ENCODE data around the gene DLX4.

Gene DLX4

DNA sequence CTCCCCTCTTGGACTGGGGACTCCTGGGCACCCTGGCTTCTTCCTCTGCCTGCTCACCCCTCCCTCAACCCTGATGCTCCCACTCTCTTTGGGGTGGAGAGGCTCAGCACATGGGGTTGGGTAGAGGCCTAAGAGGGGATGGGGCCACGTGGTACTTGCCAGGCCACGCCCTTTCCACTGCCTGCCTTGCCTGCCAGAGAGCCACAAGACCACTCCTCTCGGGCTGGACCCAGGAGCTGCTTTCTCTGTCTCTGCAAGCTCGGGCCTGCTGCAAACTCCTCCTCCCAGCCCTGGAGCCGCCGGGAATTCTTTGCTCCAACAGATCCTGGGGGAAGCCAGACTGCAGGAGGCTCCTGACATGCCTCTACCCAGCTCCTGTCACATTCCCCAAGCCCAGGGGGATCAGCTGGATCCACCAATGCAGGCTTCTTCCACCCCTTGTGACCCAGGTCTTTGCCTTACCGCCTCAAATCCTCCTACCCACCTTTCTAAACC lies 11.8 kb downstream of the DLX4 start:
- H3K4me1 ChIP-seq (ENCODE audit: insufficient read depth, low read length), result no peaks in the 10 kb centered on the region
- no peak overlapping the region for H3K9ac ChIP-seq (ENCODE audit: low read length)
- H3K27ac ChIP-seq (ENCODE audit: low read depth, low read length), result no peak overlapping the region
- no peak overlapping the region for H3K4me3 ChIP-seq (ENCODE audit: low read depth in 1 of 2, low read length in 2 of 2)
- peaks cover 3 to 26% of the 10 kb centered on the region in 2 donors for H3K27me3 ChIP-seq (ENCODE audit: control insufficient read depth in 1 of 2, insufficient read depth in 2 of 2, low read length in 2 of 2)
- H3K36me3 ChIP-seq (ENCODE audit: insufficient read depth, low read length), result no peaks in the 10 kb centered on the region
- H3K9me3 ChIP-seq (ENCODE audit: low read length), result no peaks in the 10 kb centered on the region

- Histone ChIP-seq H3K27me3 (ENCODE audit: control insufficient read depth in 1 of 2, insufficient read depth in 2 of 2, low read length in 2 of 2) (peaks cover 8 to 52% of the 10 kb centered on the region in 2 donors), H3K4me1 (ENCODE audit: insufficient read depth, low read length) (peaks cover 5% of the 10 kb centered on the region), H3K4me3 (ENCODE audit: low read depth in 1 of 2, low read length in 2 of 2) (no peak overlapping the region), H3K9me3 (ENCODE audit: low read length) (no peaks in the 10 kb centered on the region), H3K27ac (ENCODE audit: low read depth, low read length) (no peak overlapping the region), H3K9ac (ENCODE audit: low read length) (no peak overlapping the region), H3K36me3 (ENCODE audit: insufficient read depth, low read length) (no peaks in the 10 kb centered on the region)
Measured at GRCh38 chr17:49984283-49984682, 15.3 kb downstream of the DLX4 start.

GRCh38 chr17:49984776-49985175 lies 15.8 kb downstream of the DLX4 start:
- Histone ChIP-seq H3K27me3 (ENCODE audit: control insufficient read depth in 1 of 2, insufficient read depth in 2 of 2, low read length in 2 of 2) (peaks cover 8 to 52% of the 10 kb centered on the region in 2 donors), H3K36me3 (ENCODE audit: insufficient read depth, low read length) (no peaks in the 10 kb centered on the region)

DNA sequence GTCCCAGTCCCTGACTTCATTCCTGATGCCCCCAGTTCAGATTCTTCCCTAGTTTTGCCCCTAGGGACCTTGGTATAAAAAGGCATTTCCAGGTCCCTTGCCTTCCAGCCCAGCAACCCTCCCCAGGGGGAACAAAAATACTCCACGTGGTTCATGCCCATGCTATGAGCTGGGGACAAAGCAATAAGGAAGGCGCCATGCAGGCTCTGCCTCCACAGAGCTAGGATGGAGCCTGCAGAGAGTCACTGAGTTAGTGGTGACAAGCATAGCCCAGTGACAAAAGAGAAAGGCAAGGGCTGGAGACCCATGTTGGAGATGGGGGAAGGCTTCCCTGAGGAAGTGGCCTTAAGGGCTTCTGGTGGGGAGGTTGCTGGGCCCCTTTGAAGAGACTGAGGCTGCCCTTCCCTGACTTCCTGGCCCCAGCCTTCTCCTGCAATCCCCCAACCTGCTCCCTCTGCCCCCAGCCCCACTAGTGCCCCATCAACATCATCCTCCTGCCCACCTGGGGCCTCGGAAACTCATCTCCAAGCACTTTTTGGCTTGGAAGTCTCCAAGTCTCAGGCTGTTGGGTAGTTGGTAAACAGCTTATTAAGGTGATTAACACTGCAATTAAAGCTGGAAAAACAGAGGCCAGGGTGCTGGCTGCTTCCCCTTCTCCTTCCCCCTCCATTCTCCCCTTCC lies 16.5 kb downstream of the DLX4 start:
- no peak overlapping the region for H3K4me3 ChIP-seq (ENCODE audit: low read depth in 1 of 2, low read length in 2 of 2)
- no peaks in the 10 kb centered on the region for H3K36me3 ChIP-seq (ENCODE audit: insufficient read depth, low read length)
- peaks cover 8 to 48% of the 10 kb centered on the region in 2 donors for H3K27me3 ChIP-seq (ENCODE audit: control insufficient read depth in 1 of 2, insufficient read depth in 2 of 2, low read length in 2 of 2)
- H3K4me1 ChIP-seq (ENCODE audit: insufficient read depth, low read length), result peaks cover 5% of the 10 kb centered on the region
- no peak overlapping the region for H3K27ac ChIP-seq (ENCODE audit: low read depth, low read length)
- H3K9me3 ChIP-seq (ENCODE audit: low read length), result no peaks in the 10 kb centered on the region
- H3K9ac ChIP-seq (ENCODE audit: low read length), result no peak overlapping the region

More at GRCh38 chr17:49984776-49985175, 15.8 kb downstream of the DLX4 start:
- Histone ChIP-seq H3K27ac (ENCODE audit: low read depth, low read length) (no peak overlapping the region), H3K4me3 (ENCODE audit: low read depth in 1 of 2, low read length in 2 of 2) (no peak overlapping the region), H3K9me3 (ENCODE audit: low read length) (no peaks in the 10 kb centered on the region), H3K9ac (ENCODE audit: low read length) (no peak overlapping the region), H3K4me1 (ENCODE audit: insufficient read depth, low read length) (peaks cover 5% of the 10 kb centered on the region)

DNA sequence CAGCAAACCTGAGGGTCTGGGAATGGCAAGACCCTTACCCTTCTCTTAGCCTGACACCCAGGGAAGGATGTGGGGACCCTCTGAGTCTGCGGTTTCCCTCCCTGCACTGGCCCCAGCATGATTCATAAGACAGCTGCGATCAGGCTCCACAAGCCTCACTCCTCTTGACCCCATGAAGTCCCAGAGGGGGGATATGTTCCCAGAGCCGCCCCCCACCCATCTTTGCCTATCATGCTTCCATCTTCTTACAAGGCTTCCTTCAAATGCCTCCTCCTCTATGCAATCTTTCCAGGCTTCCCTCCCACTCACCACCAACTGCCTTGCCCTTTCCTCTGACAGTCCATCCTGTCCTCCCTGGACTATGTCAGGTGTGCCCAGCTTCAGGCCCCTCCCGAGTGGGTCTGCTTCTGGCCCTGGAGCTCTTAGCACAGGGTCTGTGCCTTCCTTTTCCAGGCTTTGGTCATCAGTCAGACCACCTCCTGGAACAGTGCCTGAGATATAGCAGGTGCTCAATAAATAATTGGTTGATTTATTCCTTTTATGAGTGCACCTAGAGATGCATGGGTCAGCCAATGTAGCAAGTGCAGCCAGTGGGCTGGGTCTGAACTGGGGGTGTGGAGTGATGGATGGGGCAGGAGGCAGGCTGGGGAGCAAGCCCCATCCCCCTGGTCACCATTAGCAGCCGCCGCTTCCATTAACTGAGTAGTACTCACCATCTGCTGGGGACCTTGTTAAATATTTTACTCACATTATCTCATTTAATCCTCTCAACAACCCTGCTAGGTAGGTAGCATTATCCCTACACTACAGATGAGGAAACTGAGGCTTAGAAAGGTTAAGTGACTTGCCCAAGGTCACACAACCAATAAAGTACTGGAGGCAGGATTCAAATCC lies 17.7 kb downstream of the DLX4 start:
- H3K9ac ChIP-seq (ENCODE audit: low read length), result no peak overlapping the region
- H3K9me3 ChIP-seq (ENCODE audit: low read length), result no peaks in the 10 kb centered on the region
- H3K36me3 ChIP-seq (ENCODE audit: insufficient read depth, low read length), result no peaks in the 10 kb centered on the region
- no peak overlapping the region for H3K4me3 ChIP-seq (ENCODE audit: low read depth in 1 of 2, low read length in 2 of 2)
- peaks cover 9 to 50% of the 10 kb centered on the region in 2 donors for H3K27me3 ChIP-seq (ENCODE audit: control insufficient read depth in 1 of 2, insufficient read depth in 2 of 2, low read length in 2 of 2)
- no peak overlapping the region for H3K27ac ChIP-seq (ENCODE audit: low read depth, low read length)
- peaks cover 5% of the 10 kb centered on the region for H3K4me1 ChIP-seq (ENCODE audit: insufficient read depth, low read length)

DNA sequence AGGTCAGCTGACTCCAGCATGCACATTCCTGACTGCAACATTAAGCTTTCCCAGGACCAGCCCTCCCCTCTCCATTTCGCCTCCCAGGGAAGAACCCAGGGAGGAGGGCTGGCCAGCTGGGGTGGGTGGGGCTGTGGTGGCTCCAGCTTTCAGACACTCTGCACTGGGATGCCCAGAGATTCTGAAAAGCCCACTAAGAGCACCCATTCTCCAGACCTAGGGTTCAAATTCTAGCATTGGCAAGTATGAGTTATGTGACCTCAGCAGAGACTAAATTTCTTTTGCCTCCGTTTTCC lies 18.2 kb downstream of the DLX4 start:
- peaks cover 15 to 56% of the 10 kb centered on the region in 2 donors for H3K27me3 ChIP-seq (ENCODE audit: control insufficient read depth in 1 of 2, insufficient read depth in 2 of 2, low read length in 2 of 2)
- H3K27ac ChIP-seq (ENCODE audit: low read depth, low read length), result no peak overlapping the region
- no peak overlapping the region for H3K4me3 ChIP-seq (ENCODE audit: low read depth in 1 of 2, low read length in 2 of 2)
- H3K9ac ChIP-seq (ENCODE audit: low read length), result no peak overlapping the region
- H3K9me3 ChIP-seq (ENCODE audit: low read length), result no peaks in the 10 kb centered on the region
- H3K4me1 ChIP-seq (ENCODE audit: insufficient read depth, low read length), result peaks cover 5% of the 10 kb centered on the region
- no peaks in the 10 kb centered on the region for H3K36me3 ChIP-seq (ENCODE audit: insufficient read depth, low read length)

DNA sequence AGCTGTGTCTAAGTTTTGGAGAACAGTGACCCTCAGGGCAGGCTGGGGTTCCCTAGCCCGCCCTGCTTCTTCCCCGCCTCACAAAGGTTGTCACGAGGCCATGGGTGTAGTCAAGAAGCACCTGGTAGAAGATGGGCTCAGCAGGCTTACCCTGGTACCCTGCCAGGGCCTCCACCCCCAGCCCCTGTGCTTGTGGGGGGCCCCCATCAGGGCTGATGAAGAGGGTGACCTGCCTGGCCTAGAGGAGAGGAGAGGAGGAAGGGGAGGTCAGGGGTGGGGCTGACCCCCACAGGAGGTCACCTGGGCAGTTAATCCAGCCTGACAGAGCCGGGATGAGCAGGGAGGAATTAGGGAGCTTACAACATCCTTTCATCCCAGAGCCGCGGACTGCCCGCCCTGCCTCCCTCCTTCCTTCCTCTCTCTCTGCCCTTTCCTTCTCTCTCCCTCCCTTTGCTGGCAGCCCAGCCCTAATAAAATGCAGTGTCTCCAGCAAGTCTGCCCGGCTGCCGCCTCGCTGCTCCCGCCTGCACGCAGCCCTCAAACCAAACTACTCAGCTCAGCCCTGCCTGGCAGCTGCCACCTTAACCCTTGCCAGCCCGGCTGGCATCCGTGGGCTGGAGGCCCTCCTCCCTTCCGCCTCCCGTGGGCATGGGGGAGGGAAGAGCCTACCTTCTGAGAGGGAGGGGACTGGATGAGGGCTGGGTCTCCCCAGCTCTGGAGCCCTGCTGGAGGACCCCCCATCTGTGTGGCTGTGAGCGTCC lies 18.9 kb downstream of the DLX4 start:
- H3K4me1 ChIP-seq (ENCODE audit: insufficient read depth, low read length), result peaks cover 6% of the 10 kb centered on the region
- no peak overlapping the region for H3K27ac ChIP-seq (ENCODE audit: low read depth, low read length)
- no peaks in the 10 kb centered on the region for H3K36me3 ChIP-seq (ENCODE audit: insufficient read depth, low read length)
- H3K27me3 ChIP-seq (ENCODE audit: control insufficient read depth in 1 of 2, insufficient read depth in 2 of 2, low read length in 2 of 2), result peaks cover 21 to 63% of the 10 kb centered on the region in 2 donors
- no peak overlapping the region for H3K9ac ChIP-seq (ENCODE audit: low read length)
- H3K9me3 ChIP-seq (ENCODE audit: low read length), result no peaks in the 10 kb centered on the region
- no peak overlapping the region for H3K4me3 ChIP-seq (ENCODE audit: low read depth in 1 of 2, low read length in 2 of 2)

GRCh38 chr17:49989518-49989880 lies 20.5 kb downstream of the DLX4 start:
- Histone ChIP-seq H3K36me3 (ENCODE audit: insufficient read depth, low read length) (no peaks in the 10 kb centered on the region), H3K4me3 (ENCODE audit: low read depth in 1 of 2, low read length in 2 of 2) (no peak overlapping the region), H3K27me3 (ENCODE audit: control insufficient read depth in 1 of 2, insufficient read depth in 2 of 2, low read length in 2 of 2) (peaks cover 34 to 79% of the 10 kb centered on the region in 2 donors), H3K4me1 (ENCODE audit: insufficient read depth, low read length) (peaks cover 17% of the 10 kb centered on the region), H3K27ac (ENCODE audit: low read depth, low read length) (no peak overlapping the region), H3K9me3 (ENCODE audit: low read length) (no peaks in the 10 kb centered on the region), H3K9ac (ENCODE audit: low read length) (no peak overlapping the region)

- peaks cover 42 to 87% of the 10 kb centered on the region in 2 donors for H3K27me3 ChIP-seq (ENCODE audit: control insufficient read depth in 1 of 2, insufficient read depth in 2 of 2, low read length in 2 of 2)
- H3K9ac ChIP-seq (ENCODE audit: low read length), result no peak overlapping the region
- no peaks in the 10 kb centered on the region for H3K36me3 ChIP-seq (ENCODE audit: insufficient read depth, low read length)
- H3K4me3 ChIP-seq (ENCODE audit: low read depth in 1 of 2, low read length in 2 of 2), result no peak overlapping the region
- peaks cover 25% of the 10 kb centered on the region for H3K4me1 ChIP-seq (ENCODE audit: insufficient read depth, low read length)
- no peak overlapping the region for H3K27ac ChIP-seq (ENCODE audit: low read depth, low read length)
- no peaks in the 10 kb centered on the region for H3K9me3 ChIP-seq (ENCODE audit: low read length)
Measured at GRCh38 chr17:49990331-49990730, 21.3 kb downstream of the DLX4 start.

- Histone ChIP-seq H3K4me1 (ENCODE audit: insufficient read depth, low read length) (peaks cover 28% of the 10 kb centered on the region), H3K9me3 (ENCODE audit: low read length) (no peaks in the 10 kb centered on the region), H3K4me3 (ENCODE audit: low read depth in 1 of 2, low read length in 2 of 2) (no peak overlapping the region), H3K9ac (ENCODE audit: low read length) (no peak overlapping the region), H3K27ac (ENCODE audit: low read depth, low read length) (no peak overlapping the region), H3K36me3 (ENCODE audit: insufficient read depth, low read length) (no peaks in the 10 kb centered on the region), H3K27me3 (ENCODE audit: control insufficient read depth in 1 of 2, insufficient read depth in 2 of 2, low read length in 2 of 2) (peaks cover 45 to 88% of the 10 kb centered on the region in 2 donors)
Measured at GRCh38 chr17:49990921-49991320, 21.9 kb downstream of the DLX4 start.

GRCh38 chr17:49991409-49991808 lies 22.4 kb downstream of the DLX4 start:
- H3K9ac ChIP-seq (ENCODE audit: low read length), result no peak overlapping the region
- peaks cover 31% of the 10 kb centered on the region for H3K4me1 ChIP-seq (ENCODE audit: insufficient read depth, low read length)
- H3K9me3 ChIP-seq (ENCODE audit: low read length), result no peaks in the 10 kb centered on the region
- H3K27me3 ChIP-seq (ENCODE audit: control insufficient read depth in 1 of 2, insufficient read depth in 2 of 2, low read length in 2 of 2), result peaks cover 50 to 88% of the 10 kb centered on the region in 2 donors
- H3K4me3 ChIP-seq (ENCODE audit: low read depth in 1 of 2, low read length in 2 of 2), result no peak overlapping the region
- H3K36me3 ChIP-seq (ENCODE audit: insufficient read depth, low read length), result no peaks in the 10 kb centered on the region
- H3K27ac ChIP-seq (ENCODE audit: low read depth, low read length), result no peak overlapping the region

All from muscle layer of colon (tissue), 2 donors.